Measurements from ENCODE around the gene PTPRM. TPM values are rescaled to one million over a fixed set of nuclear protein-coding genes. Genes with fewer than 3 reads are reported as not detected.

PTPRM gene
- total and polyA plus RNA-seq, 2 donors (not counting 3 experiments of a cell fraction or from before 2014, with no cell fraction given), result 37.4 to 43.7 TPM

- no peaks in the 10 kb centered on the region for H3K36me3 ChIP-seq (ENCODE audit: control insufficient read depth in 2 of 2, extremely low read depth in 1 of 2, insufficient read depth in 2 of 2, low read length in 2 of 2)
- H2AFZ ChIP-seq (ENCODE audit: low read depth, low read length), result no peak overlapping the region
- intact Hi-C loops (cut with micrococcal nuclease), result no loop called here
- dilution Hi-C loops (cut with MboI; ENCODE audit: extremely low pct_ligation_motif_present, low sequenced_read_pairs), result no loop called here
- no peaks in the 10 kb centered on the region for H3K27me3 ChIP-seq (ENCODE audit: control insufficient read depth in 2 of 2, insufficient read depth in 2 of 2, low read length in 2 of 2)
- H3K27ac ChIP-seq (ENCODE audit: insufficient read depth, low read depth, low read length), result no peak overlapping the region
- H3K79me2 ChIP-seq (ENCODE audit: control insufficient read depth, insufficient read depth, low read length), result no peaks in the 10 kb centered on the region
- FAIRE-seq, result no peak
- DNase-seq (ENCODE audit: low read depth, low spot score), result no peak
- H3K9me1 ChIP-seq (replicated peaks; ENCODE audit: control insufficient read depth, extremely low read depth, insufficient read depth, low read length), result no peaks in the 10 kb centered on the region
- POLR2A ChIA-PET, result no interaction called here
- TF ChIP-seq POLR2A (IDR thresholded peaks at IDR 0.05; ENCODE audit: low read depth, low read length) (no peak), POLR2AphosphoS5 (IDR thresholded peaks at IDR 0.05; ENCODE audit: insufficient read depth, low read depth, low read length) (no peak), GATA2 (IDR thresholded peaks at IDR 0.05; ENCODE audit: insufficient read depth, insufficient read length, low read depth, low read length) (no peak), MYC (IDR thresholded peaks at IDR 0.05; ENCODE audit: low read depth, low read length) (no peak)
- no peak overlapping the region for H3K4me3 ChIP-seq (replicated peaks in 1 of 3; ENCODE audit: insufficient read depth in 1 of 3, low read depth in 1 of 3, low read length in 3 of 3)
- CTCF ChIA-PET, result no interaction called here
- H3K9me3 ChIP-seq (replicated peaks; ENCODE audit: control insufficient read depth, insufficient read depth, low read length), result no peaks in the 10 kb centered on the region
- H4K20me1 ChIP-seq (replicated peaks; ENCODE audit: control insufficient read depth, extremely low read depth, insufficient read depth, low read length), result no peaks in the 10 kb centered on the region
- no peak overlapping the region for H3K9ac ChIP-seq (replicated peaks; ENCODE audit: extremely low read depth, insufficient read depth, low read length)
- BruUV-seq (replicated peaks), result no TSS peak
- H3K4me1 ChIP-seq (ENCODE audit: control insufficient read depth, extremely low read depth, insufficient read depth, low read length), result no peaks in the 10 kb centered on the region
- no peak overlapping the region for H3K4me2 ChIP-seq (ENCODE audit: insufficient read depth, low read length)
Measured at GRCh38 chr18:7855028-7855427, 287.9 kb downstream of the PTPRM start.

- H2AFZ ChIP-seq (ENCODE audit: low read depth, low read length), result no peak overlapping the region
Measured at GRCh38 chr18:7855671-7856070, 288.6 kb downstream of the PTPRM start.

More at GRCh38 chr18:7855671-7856070, 288.6 kb downstream of the PTPRM start:
- H3K4me3 ChIP-seq (replicated peaks in 1 of 3; ENCODE audit: insufficient read depth in 1 of 3, low read depth in 1 of 3, low read length in 3 of 3), result no peak overlapping the region
- CTCF ChIA-PET, result no interaction called here
- H4K20me1 ChIP-seq (replicated peaks; ENCODE audit: control insufficient read depth, extremely low read depth, insufficient read depth, low read length), result no peaks in the 10 kb centered on the region
- TF ChIP-seq JUN (IDR thresholded peaks at IDR 0.05; ENCODE audit: borderline replicate concordance, insufficient read depth, insufficient read length, low read depth), result no peak
- TF ChIP-seq FOS (IDR thresholded peaks at IDR 0.05; ENCODE audit: borderline replicate concordance, insufficient read depth, low read length), result no peak
- no peak for TF ChIP-seq MAX (IDR thresholded peaks at IDR 0.05; ENCODE audit: insufficient read depth, insufficient read length)
- no peak for TF ChIP-seq POLR2AphosphoS5 (IDR thresholded peaks at IDR 0.05; ENCODE audit: insufficient read depth, low read depth, low read length)
- no peak for TF ChIP-seq POLR2A (IDR thresholded peaks at IDR 0.05; ENCODE audit: low read depth, low read length)
- TF ChIP-seq GATA2 (IDR thresholded peaks at IDR 0.05; ENCODE audit: insufficient read depth, insufficient read length, low read depth, low read length), result no peak
- no peak for TF ChIP-seq EZH2 (IDR thresholded peaks at IDR 0.05; ENCODE audit: borderline replicate concordance, low read depth, low read length, severe bottlenecking)
- no peak for TF ChIP-seq MYC (IDR thresholded peaks at IDR 0.05; ENCODE audit: low read depth, low read length)
- TF ChIP-seq CTCF (IDR thresholded peaks at IDR 0.05; ENCODE audit: extremely low read depth in 1 of 2, insufficient read depth in 1 of 2, low read depth in 1 of 2, low read length in 2 of 2), result no peak
- no peak overlapping the region for H3K9ac ChIP-seq (replicated peaks; ENCODE audit: extremely low read depth, insufficient read depth, low read length)
- dilution Hi-C loops (cut with MboI; ENCODE audit: extremely low pct_ligation_motif_present, low sequenced_read_pairs), result no loop called here
- FAIRE-seq, result no peak
- H3K9me3 ChIP-seq (replicated peaks; ENCODE audit: control insufficient read depth, insufficient read depth, low read length), result no peaks in the 10 kb centered on the region
- no peaks in the 10 kb centered on the region for H3K9me1 ChIP-seq (replicated peaks; ENCODE audit: control insufficient read depth, extremely low read depth, insufficient read depth, low read length)
- H3K27me3 ChIP-seq (ENCODE audit: control insufficient read depth in 2 of 2, insufficient read depth in 2 of 2, low read length in 2 of 2), result no peaks in the 10 kb centered on the region
- POLR2A ChIA-PET, result no interaction called here
- DNase-seq (ENCODE audit: low read depth, low spot score), result no peak
- H3K27ac ChIP-seq (ENCODE audit: insufficient read depth, low read depth, low read length), result no peak overlapping the region
- H3K79me2 ChIP-seq (ENCODE audit: control insufficient read depth, insufficient read depth, low read length), result no peaks in the 10 kb centered on the region
- BruUV-seq (replicated peaks), result no TSS peak
- no peaks in the 10 kb centered on the region for H3K4me1 ChIP-seq (ENCODE audit: control insufficient read depth, extremely low read depth, insufficient read depth, low read length)
- no peaks in the 10 kb centered on the region for H3K36me3 ChIP-seq (ENCODE audit: control insufficient read depth in 2 of 2, extremely low read depth in 1 of 2, insufficient read depth in 2 of 2, low read length in 2 of 2)
- no peak overlapping the region for H3K4me2 ChIP-seq (ENCODE audit: insufficient read depth, low read length)
- intact Hi-C loops (cut with micrococcal nuclease), result no loop called here

Data from endothelial cell of umbilical vein (primary cell).